GM12878 (cell line): ENCODE data around the gene CTNNBIP1. TPM values are rescaled to one million over a fixed set of nuclear protein-coding genes. Genes with fewer than 3 reads are reported as not detected.

Experiments
- ATAC-seq: fragments of 200-7000 bp; cut with Tn5 transposase; 3 replicates; pipeline ENCODE4 v1.9.1; 2020; ENCODE audit warnings: mild to moderate bottlenecking, moderate library complexity
- BruUV-seq: library from RNA; stranded (reverse); fragments of 400-500 nt; replicated peaks from 2 replicates; lab custom pipeline; 2021; lab: Mats Ljungman, UMichigan
- CTCF ChIA-PET: fragments of 300-600 bp; sonication (Branson Sonifier 250); formaldehyde crosslinking; extraction: SDS; loops from one replicate; lab custom pipeline; 2021; ENCODE audit warnings: inconsistent platforms; lab: Yijun Ruan, JAX
- POLR2A ChIA-PET: fragments of 350-600 bp; formaldehyde crosslinking; extraction: SDS; loops from one replicate; lab custom pipeline; 2021; ENCODE audit warnings: inconsistent platforms; lab: Charles Lee
- RAD21 ChIA-PET: fragments of 300-600 bp; sonication (Branson Sonifier 250); formaldehyde crosslinking; loops from one replicate; lab custom pipeline; 2023; ENCODE audit warnings: antibody characterized with exemption; ENCODE audit not compliant: unreplicated experiment; lab: Charles Lee
- SMC1A ChIA-PET: fragments of 300-600 bp; sonication (Branson Sonifier 250); formaldehyde crosslinking; loops from one replicate; lab custom pipeline; 2023; ENCODE audit not compliant: unreplicated experiment, uncharacterized antibody; lab: Charles Lee
- DNase-seq: peaks from one replicate; pipeline ENCODE4 v3.0.0-alpha.2; 2011; ENCODE audit warnings: low read depth, low spot score
- FAIRE-seq: peaks from 3 replicates; lab custom pipeline; 2011; peaks lifted over from hg19 to GRCh38; lab: Jason Lieb, UNC
- H2AFZ ChIP-seq: 2 replicates; pipeline ENCODE4 v1.6.0; 2011; ENCODE audit warnings: low read depth, low read length, control low read depth; ENCODE audit not compliant: control insufficient read depth
- H3K27ac ChIP-seq: 2 replicates; pipeline ENCODE4 v1.5.1; 2011; ENCODE audit warnings: control low read depth; ENCODE audit not compliant: control insufficient read depth, insufficient read depth
- H3K27me3 ChIP-seq, 2 experiments: replicated peaks in 1 of 2; 2 replicates each; pipeline versions ENCODE4 v1.6.0 to v1.6.1; 2011; ENCODE audit warnings: low read length in 1 of 2; ENCODE audit not compliant: control insufficient read depth in 2 of 2, insufficient read depth in 2 of 2
- H3K36me3 ChIP-seq, 2 experiments: 2 replicates each; pipeline ENCODE4 v1.5.1; 2011; ENCODE audit warnings: low read length in 1 of 2; ENCODE audit not compliant: control insufficient read depth in 2 of 2, insufficient read depth in 2 of 2
- H3K4me1 ChIP-seq: 2 replicates; pipeline ENCODE4 v1.6.1; 2011; ENCODE audit warnings: mild to moderate bottlenecking, low read length, moderate library complexity, mixed read lengths; ENCODE audit not compliant: control insufficient read depth, insufficient read depth
- H3K4me2 ChIP-seq: 2 replicates; pipeline ENCODE4 v1.6.0; 2011; ENCODE audit warnings: control low read depth; ENCODE audit not compliant: control insufficient read depth, insufficient read depth
- H3K4me3 ChIP-seq: fragments of 200-600 bp; sonication (generic); 2 replicates; pipeline ENCODE4 v1.5.1; 2016
- H3K79me2 ChIP-seq: 2 replicates; pipeline ENCODE4 v1.6.0; 2011; ENCODE audit warnings: low read length; ENCODE audit not compliant: control insufficient read depth, insufficient read depth
- H3K9ac ChIP-seq: 2 replicates; pipeline ENCODE4 v1.8.0; 2011; ENCODE audit warnings: low read length, control low read depth, mixed read lengths; ENCODE audit not compliant: control insufficient read depth, insufficient read depth
- H3K9me3 ChIP-seq: replicated peaks from 3 replicates; pipeline ENCODE4 v1.5.1; 2011; ENCODE audit warnings: mild to moderate bottlenecking, low read length; ENCODE audit not compliant: control insufficient read depth, insufficient read depth
- H4K20me1 ChIP-seq: 2 replicates; pipeline ENCODE4 v1.6.0; 2011; ENCODE audit not compliant: control insufficient read depth, insufficient read depth
- CHD2 ChIP-seq: IDR thresholded peaks from 2 replicates; pipeline ENCODE4 v1.6.1; 2011; ENCODE audit warnings: low read depth, low read length, improper control_type of control experiment, borderline replicate concordance
- MEF2B ChIP-seq: fragments of 450-650 bp; IDR thresholded peaks from 2 replicates; pipeline ENCODE4 v1.6.1; 2018; ENCODE audit warnings: mild to moderate bottlenecking, moderate library complexity; ENCODE audit not compliant: partially characterized antibody, poor library complexity, severe bottlenecking
- NFYA ChIP-seq: IDR thresholded peaks from 2 replicates; pipeline ENCODE4 v1.6.1; 2011; ENCODE audit warnings: low read depth, mild to moderate bottlenecking, low read length, improper control_type of control experiment, borderline replicate concordance
- NR2F1 ChIP-seq: fragments of 450-650 bp; conservative IDR thresholded peaks from 2 replicates; pipeline ENCODE4 v1.6.1; 2017; ENCODE audit warnings: mild to moderate bottlenecking
- PAX8 ChIP-seq: fragments of 450-650 bp; IDR thresholded peaks from 2 replicates; pipeline ENCODE4 v1.6.1; 2017; ENCODE audit warnings: mild to moderate bottlenecking, moderate library complexity
- POLR2AphosphoS2 ChIP-seq: IDR thresholded peaks from 2 replicates; pipeline ENCODE4 v1.6.1; 2011; ENCODE audit warnings: low read depth, mild to moderate bottlenecking, low read length, improper control_type of control experiment, moderate library complexity
- SPI1 ChIP-seq: IDR thresholded peaks from 2 replicates; pipeline ENCODE4 v1.6.1; 2011; ENCODE audit warnings: low read depth, mild to moderate bottlenecking, low read length, moderate library complexity, borderline replicate concordance; ENCODE audit not compliant: insufficient read depth
- STAT3 ChIP-seq: IDR thresholded peaks from 2 replicates; pipeline ENCODE4 v1.6.1; 2011; ENCODE audit warnings: low read depth, low read length, improper control_type of control experiment
- WGBS: methylation state at CpG from one replicate; pipeline ENCODE4 v1.1.6; 2016; ENCODE audit warnings: low lambda C conversion rate; ENCODE audit not compliant: insufficient replicate concordance, insufficient coverage; ENCODE audit errors: missing lambda C conversion rate; 5-methylcytosine and 5-hydroxymethylcytosine counted together
- in situ Hi-C: fragments of 300-500 bp; cut with MboI; formaldehyde crosslinking; loops from 9 replicates; pipeline ENCODE4 v1.14.3; 2018; ENCODE audit warnings: mixed read lengths
- intact Hi-C: fragments of 100-400 bp; cut with micrococcal nuclease; formaldehyde crosslinking; loops from one replicate; pipeline ENCODE4 v1.14.2; 2022; ENCODE audit not compliant: unreplicated experiment
- polyA plus RNA-seq, 11 experiments: library from polyadenylated mRNA; depleted of rRNA in 4 of 11; unstranded in 6 of 11; stranded (reverse) in 5 of 11; fragments of >200 nt; fragmentation: Nextera tagmentation in 4 of 11; fragmentation: Illumina TruSeq in 1 of 11; extraction: Ambion mirVana in 4 of 11; extraction: Trizol in 1 of 11; gene quantifications; 1 replicate in 1 of 11; 2 replicates in 10 of 11; pipeline versions ENCODE4 v1.2.1 to v1.2.3, GENCODE V29; 2011 to 2016; ENCODE audit warnings: inconsistent platforms in 2 of 11, missing spikeins in 2 of 11, low read depth in 1 of 11
- total RNA-seq, 4 experiments: library from RNA; depleted of rRNA in 3 of 4; stranded (reverse); fragments of >200 nt in 3 of 4; fragmentation: Illumina TruSeq in 1 of 4; extraction: Trizol in 1 of 4; gene quantifications; 2 replicates each; pipeline versions ENCODE4 v1.2.1 to v1.2.3, GENCODE V29; 2013 to 2021
- TF ChIP-seq, protein P1 (sequence below): fragments of 450-650 bp; IDR thresholded peaks from 2 replicates; pipeline ENCODE4 v1.6.1; 2016; ENCODE audit warnings: mild to moderate bottlenecking
- TF ChIP-seq, protein P2 (sequence below): fragments of 450-650 bp; IDR thresholded peaks from 2 replicates; pipeline ENCODE4 v1.6.1; 2014; ENCODE audit warnings: mild to moderate bottlenecking

Gene CTNNBIP1
- total and polyA plus RNA-seq, 10 of the 15 experiments (the other 5 are each of a cell fraction or from before 2014, with no cell fraction given) = 0.42 to 31.8 (median 10.8) TPM

DNA sequence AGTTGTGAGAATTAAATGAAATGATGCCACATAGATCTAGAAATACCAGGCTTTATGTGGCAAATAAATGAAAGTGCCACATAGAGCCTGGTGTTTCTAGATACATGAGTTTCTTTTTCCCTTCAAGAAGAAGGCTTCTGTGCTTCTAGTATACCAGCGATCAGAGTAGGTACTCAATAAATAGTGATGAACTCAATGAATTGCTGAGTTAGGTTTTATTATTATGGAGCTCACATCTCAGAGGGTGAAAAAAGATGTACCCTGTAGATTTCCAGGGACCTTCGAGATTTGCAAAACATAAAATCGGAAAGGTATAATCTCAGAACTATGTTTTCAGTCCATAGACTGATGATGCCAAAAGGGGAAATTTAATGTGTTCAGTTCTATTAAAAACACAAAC, 84.0 kb downstream of the CTNNBIP1 start:
- Histone ChIP-seq H2AFZ (no peak overlapping the region), H3K9ac (no peak overlapping the region), H3K36me3 (no peaks in the 10 kb centered on the region), H3K4me3 (no peak overlapping the region), H3K4me1 (peaks cover 17% of the 10 kb centered on the region), H3K4me2 (no peak overlapping the region), H3K27me3 (no peaks in the 10 kb centered on the region), H3K9me3 (no peaks in the 10 kb centered on the region), H3K79me2 (peaks cover 21% of the 10 kb centered on the region), H3K27ac (no peak overlapping the region), H4K20me1 (no peaks in the 10 kb centered on the region)
- ChIA-PET POLR2A (interaction anchor here (0.6 kb wide), 1 partner anchor 25 kb away, joined by 3 read pairs; no protein-coding TSS in a partner anchor), SMC1A (interaction anchor here (0.6 to 2.0 kb wide), 4 partner anchors 8 to 41 kb away, joined by 3 to 10 read pairs (median 4); no protein-coding TSS in a partner anchor), RAD21 (interaction anchor here (1.0 to 1.7 kb wide), 3 partner anchors 36 to 41 kb away, joined by 3 to 7 read pairs (median 6); no protein-coding TSS in a partner anchor), CTCF (interaction anchor here (0.9 to 2.2 kb wide), 3 partner anchors 38 to 42 kb away, joined by 3 to 9 read pairs (median 3); no protein-coding TSS in a partner anchor)
- WGBS = 62% methylated on average over 3 of the region's 3 CpGs
- in situ Hi-C loops (no loop called here), intact Hi-C loops (no loop called here)
- DNase-seq = no peak
- TF ChIP-seq MEF2B (no peak), NFYA (no peak)
- no peak for ATAC-seq
- no TSS peak for BruUV-seq
- no peak for FAIRE-seq

DNA sequence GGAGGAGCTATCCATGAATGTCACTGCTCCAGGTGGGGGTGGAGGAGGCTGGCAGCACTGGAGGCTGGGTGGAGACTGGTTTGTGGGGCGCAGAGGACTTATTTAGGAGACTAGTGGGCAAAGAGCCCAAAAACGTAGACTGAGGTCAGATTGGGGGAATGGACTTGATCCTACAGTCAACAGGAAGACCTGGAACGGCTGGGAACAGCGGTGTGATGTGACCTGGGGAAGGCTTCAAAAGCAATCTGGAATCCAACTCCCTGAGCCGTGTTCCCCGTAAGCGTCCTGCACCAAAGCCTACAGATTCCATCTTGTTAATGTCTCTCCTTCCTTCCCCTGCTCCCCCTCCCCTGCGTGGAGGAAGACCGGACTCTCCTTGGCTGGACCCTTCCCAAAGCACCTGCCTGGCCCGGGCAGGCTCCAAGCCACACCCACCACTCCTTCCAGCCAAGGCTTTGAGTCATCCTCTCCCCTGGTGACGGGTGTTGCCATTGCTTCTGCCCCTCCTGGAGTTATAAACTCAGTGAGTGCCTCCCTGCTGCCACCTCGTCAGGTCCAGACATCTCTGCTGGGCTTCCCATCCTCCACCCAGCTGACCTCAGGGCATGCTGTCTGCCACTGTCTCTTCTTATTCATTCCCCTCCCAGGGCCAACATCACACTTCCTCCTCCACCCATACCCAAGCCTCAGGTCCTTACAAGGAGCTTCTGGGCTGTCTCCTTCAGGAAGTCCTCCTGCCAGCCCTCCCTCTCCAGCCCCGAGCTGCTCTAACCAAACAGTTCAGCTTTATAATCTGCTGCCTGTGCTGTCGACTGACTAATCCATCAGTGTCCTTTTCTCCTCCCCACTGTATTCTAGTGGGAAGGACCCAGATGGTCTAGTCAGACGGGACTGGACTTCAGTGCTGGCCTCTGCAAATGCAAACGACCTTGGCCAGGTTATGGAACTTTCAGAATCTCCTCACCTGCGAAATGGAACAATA, 84.7 kb downstream of the CTNNBIP1 start:
- peak; percentile 31 for FAIRE-seq
- ATAC-seq = peak; percentile 61
- TF ChIP-seq POLR2AphosphoS2 = no peak
- no peak for TF ChIP-seq PAX8
- TF ChIP-seq, protein P1, sequence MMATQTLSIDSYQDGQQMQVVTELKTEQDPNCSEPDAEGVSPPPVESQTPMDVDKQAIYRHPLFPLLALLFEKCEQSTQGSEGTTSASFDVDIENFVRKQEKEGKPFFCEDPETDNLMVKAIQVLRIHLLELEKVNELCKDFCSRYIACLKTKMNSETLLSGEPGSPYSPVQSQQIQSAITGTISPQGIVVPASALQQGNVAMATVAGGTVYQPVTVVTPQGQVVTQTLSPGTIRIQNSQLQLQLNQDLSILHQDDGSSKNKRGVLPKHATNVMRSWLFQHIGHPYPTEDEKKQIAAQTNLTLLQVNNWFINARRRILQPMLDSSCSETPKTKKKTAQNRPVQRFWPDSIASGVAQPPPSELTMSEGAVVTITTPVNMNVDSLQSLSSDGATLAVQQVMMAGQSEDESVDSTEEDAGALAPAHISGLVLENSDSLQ = peak; percentile 17; the same call in 1 of the 2 replicates
- TF ChIP-seq SPI1 = peak; percentile 49; the same call in 1 of the 2 replicates
- TF ChIP-seq, protein P2, sequence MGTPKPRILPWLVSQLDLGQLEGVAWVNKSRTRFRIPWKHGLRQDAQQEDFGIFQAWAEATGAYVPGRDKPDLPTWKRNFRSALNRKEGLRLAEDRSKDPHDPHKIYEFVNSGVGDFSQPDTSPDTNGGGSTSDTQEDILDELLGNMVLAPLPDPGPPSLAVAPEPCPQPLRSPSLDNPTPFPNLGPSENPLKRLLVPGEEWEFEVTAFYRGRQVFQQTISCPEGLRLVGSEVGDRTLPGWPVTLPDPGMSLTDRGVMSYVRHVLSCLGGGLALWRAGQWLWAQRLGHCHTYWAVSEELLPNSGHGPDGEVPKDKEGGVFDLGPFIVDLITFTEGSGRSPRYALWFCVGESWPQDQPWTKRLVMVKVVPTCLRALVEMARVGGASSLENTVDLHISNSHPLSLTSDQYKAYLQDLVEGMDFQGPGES = no peak
- TF ChIP-seq CHD2 = 0 out of 2 replicates have a peak, but pooled peaks have one; percentile 25
- TF ChIP-seq STAT3 = no peak
- peak; percentile 43; the same call in 1 of the 2 replicates for TF ChIP-seq NR2F1

More for the DNA sequence above, 84.7 kb downstream of the CTNNBIP1 start:
- no peaks in the 10 kb centered on the region for H3K9me3 ChIP-seq
- H3K4me1 ChIP-seq = peaks cover 19% of the 10 kb centered on the region
- ChIA-PET POLR2A (interaction anchor here (0.6 to 0.9 kb wide), 2 partner anchors 25 to 37 kb away, joined by 3 read pairs; no protein-coding TSS in a partner anchor), CTCF (interaction anchor here (0.7 to 2.2 kb wide), 4 partner anchors 38 to 43 kb away, joined by 3 to 9 read pairs (median 3); no protein-coding TSS in a partner anchor), SMC1A (interaction anchor here (0.6 to 2.0 kb wide), 5 partner anchors 8 to 199 kb away, joined by 3 to 10 read pairs (median 4); no protein-coding TSS in a partner anchor), RAD21 (interaction anchor here (1.5 to 1.7 kb wide), 2 partner anchors 39 to 40 kb away, joined by 6 to 7 read pairs; no protein-coding TSS in a partner anchor)
- H3K9ac ChIP-seq = no peak overlapping the region
- peak overlapping the region; percentile 58 for H2AFZ ChIP-seq
- intact Hi-C loops (no loop called here), in situ Hi-C loops (no loop called here)
- H3K4me3 ChIP-seq = peak overlapping the region; percentile 66; the same call in 1 of the 2 replicates
- no peaks in the 10 kb centered on the region for H4K20me1 ChIP-seq
- no peaks in the 10 kb centered on the region for H3K27me3 ChIP-seq
- peak; percentile 20 for DNase-seq
- WGBS = 41% methylated on average over 17 of the region's 17 CpGs
- no TSS peak for BruUV-seq
- no peak overlapping the region for H3K27ac ChIP-seq
- H3K36me3 ChIP-seq = no peaks in the 10 kb centered on the region
- H3K79me2 ChIP-seq = peaks cover 28% of the 10 kb centered on the region
- peak overlapping the region; percentile 12 for H3K4me2 ChIP-seq
